H1 (cell line): Measurements from ENCODE around the gene EIF4E3. TPM values are rescaled to one million over a fixed set of nuclear protein-coding genes. Genes with fewer than 3 reads are reported as not detected.
A peak's percentile ranks its signal among the peaks of the same experiment; 100 is the strongest.

ENCODE experiments used
- CTCF ChIA-PET: fragments of 300-600 bp; sonication (Branson Sonifier 250); formaldehyde crosslinking; loops from one replicate; lab custom pipeline; 2021; ENCODE audit not compliant: partially characterized antibody; lab: Charles Lee
- POLR2A ChIA-PET: fragments of 300-600 bp; sonication (Branson Sonifier 250); formaldehyde crosslinking; loops from one replicate; lab custom pipeline; 2021; ENCODE audit warnings: inconsistent platforms; ENCODE audit not compliant: partially characterized antibody; lab: Charles Lee
- DNase-seq, 2 experiments: peaks; one replicate each; pipeline versions ENCODE4 v3.0.0 to v3.0.0-alpha.2; 2010 to 2022; ENCODE audit warnings: low spot score in 2 of 2, low read depth in 1 of 2, mixed read lengths in 1 of 2
- FAIRE-seq: peaks from 2 replicates; lab custom pipeline; 2011; peaks lifted over from hg19 to GRCh38; lab: Jason Lieb, UNC
- H2AFZ ChIP-seq: 2 replicates; pipeline ENCODE4 v1.8.1; 2012; ENCODE audit warnings: low read length, inconsistent platforms
- H2AK5ac ChIP-seq: 2 replicates; pipeline ENCODE4 v1.6.1; 2013; ENCODE audit warnings: low read depth, low read length
- H2BK120ac ChIP-seq: replicated peaks from 2 replicates; pipeline ENCODE3; 2013; ENCODE audit warnings: low read depth, low read length, inconsistent platforms
- H2BK12ac ChIP-seq: 2 replicates; pipeline ENCODE4 v1.6.1; 2013; ENCODE audit warnings: low read depth, low read length
- H2BK15ac ChIP-seq: 2 replicates; pipeline ENCODE4 v1.6.1; 2013; ENCODE audit warnings: low read length
- H2BK20ac ChIP-seq: 2 replicates; pipeline ENCODE4 v1.6.1; 2013; ENCODE audit warnings: low read length
- H2BK5ac ChIP-seq: 2 replicates; pipeline ENCODE4 v1.6.1; 2013; ENCODE audit warnings: low read depth, low read length
- H3K14ac ChIP-seq: 2 replicates; pipeline ENCODE4 v1.6.1; 2013; ENCODE audit warnings: inconsistent platforms; ENCODE audit not compliant: insufficient read length
- H3K18ac ChIP-seq: 2 replicates; pipeline ENCODE4 v1.6.1; 2013; ENCODE audit warnings: low read length; ENCODE audit errors: extremely low read depth
- H3K23ac ChIP-seq: 2 replicates; pipeline ENCODE4 v1.6.1; 2013; ENCODE audit warnings: inconsistent platforms; ENCODE audit not compliant: insufficient read length
- H3K23me2 ChIP-seq: 2 replicates; pipeline ENCODE4 v1.6.1; 2013; ENCODE audit warnings: low read depth, low read length
- H3K27ac ChIP-seq: 2 replicates; pipeline ENCODE4 v1.6.1; 2011; ENCODE audit warnings: low read depth, low read length, inconsistent platforms
- H3K27me3 ChIP-seq, 4 experiments: replicated peaks in 1 of 4; 1 replicate in 1 of 4; 2 replicates in 3 of 4; pipeline versions ENCODE4 v1.6.1 to v1.8.1; 2011 to 2013; ENCODE audit warnings: low read length in 3 of 4, mild to moderate bottlenecking in 3 of 4, inconsistent platforms in 2 of 4, mixed read lengths in 2 of 4, moderate library complexity in 1 of 4; ENCODE audit not compliant: control insufficient read depth in 3 of 4, insufficient read depth in 3 of 4; ENCODE audit errors: extremely low read depth in 1 of 4
- H3K36me3 ChIP-seq, 4 experiments: 2 replicates each; pipeline versions ENCODE4 v1.6.1 to v1.8.1; 2011 to 2013; ENCODE audit warnings: mild to moderate bottlenecking in 4 of 4, low read length in 3 of 4, moderate library complexity in 2 of 4, control low read depth in 1 of 4, inconsistent platforms in 1 of 4; ENCODE audit not compliant: insufficient read depth in 4 of 4, control insufficient read depth in 2 of 4
- H3K4ac ChIP-seq: replicated peaks from 2 replicates; pipeline ENCODE3; 2013; ENCODE audit warnings: low read length, low read depth, mixed read lengths, inconsistent platforms; ENCODE audit not compliant: insufficient read length
- H3K4me1 ChIP-seq, 4 experiments: replicated peaks in 1 of 4; 1 replicate in 1 of 4; 2 replicates in 3 of 4; pipeline versions ENCODE4 v1.6.1 to v1.8.1; 2011 to 2013; ENCODE audit warnings: low read length in 3 of 4, inconsistent platforms in 2 of 4, mixed read lengths in 1 of 4; ENCODE audit not compliant: insufficient read depth in 4 of 4, control insufficient read depth in 3 of 4
- H3K4me2 ChIP-seq, 2 experiments: 2 replicates each; pipeline versions ENCODE4 v1.6.1 to v1.8.1; 2011 to 2013; ENCODE audit warnings: low read depth in 2 of 2, low read length in 2 of 2, control low read depth in 1 of 2, inconsistent platforms in 1 of 2, mild to moderate bottlenecking in 1 of 2; ENCODE audit not compliant: insufficient read depth in 1 of 2
- H3K4me3 ChIP-seq, 4 experiments: fragments of 200-600, 300-600 bp in 1 of 4; sonication (generic), shearing (Covaris generic), sonication (Bioruptor Twin) in 1 of 4; 2 replicates each; pipeline versions ENCODE4 v1.5.1 to v1.8.1; 2011 to 2016; ENCODE audit warnings: low read length in 4 of 4, low read depth in 3 of 4, control low read depth in 2 of 4, inconsistent platforms in 2 of 4, mild to moderate bottlenecking in 2 of 4, mixed read lengths in 1 of 4, moderate library complexity in 1 of 4; ENCODE audit not compliant: insufficient read depth in 2 of 4; ENCODE audit errors: extremely low read depth in 1 of 4
- H3K56ac ChIP-seq: replicated peaks from 2 replicates; pipeline ENCODE3; 2013; ENCODE audit warnings: low read depth, mild to moderate bottlenecking, mixed read lengths, low read length, inconsistent platforms; ENCODE audit not compliant: insufficient read length
- H3K79me1 ChIP-seq: 2 replicates; pipeline ENCODE4 v1.6.1; 2013; ENCODE audit warnings: low read depth, low read length, control low read depth
- H3K79me2 ChIP-seq, 2 experiments: 2 replicates each; pipeline versions ENCODE4 v1.6.1 to v1.8.1; 2012 to 2013; ENCODE audit warnings: low read length in 2 of 2, mild to moderate bottlenecking in 2 of 2, inconsistent platforms in 1 of 2; ENCODE audit not compliant: insufficient read depth in 2 of 2, control insufficient read depth in 1 of 2
- H3K9ac ChIP-seq, 4 experiments: replicated peaks in 1 of 4; 1 replicate in 1 of 4; 2 replicates in 3 of 4; pipeline versions ENCODE4 v1.6.1 to v1.8.1; 2011 to 2013; ENCODE audit warnings: low read depth in 3 of 4, low read length in 3 of 4, control low read depth in 2 of 4, mild to moderate bottlenecking in 2 of 4, moderate library complexity in 2 of 4, inconsistent platforms in 1 of 4; ENCODE audit errors: extremely low read depth in 1 of 4
- H3K9me3 ChIP-seq, 2 experiments: 2 replicates each; pipeline versions ENCODE4 v1.6.1 to v1.8.1; 2012 to 2013; ENCODE audit warnings: mild to moderate bottlenecking in 2 of 2, moderate library complexity in 2 of 2, control low read depth in 1 of 2, inconsistent platforms in 1 of 2, low read depth in 1 of 2, low read length in 1 of 2, mixed read lengths in 1 of 2; ENCODE audit not compliant: insufficient read depth in 2 of 2
- H4K20me1 ChIP-seq, 2 experiments: replicated peaks in 1 of 2; 2 replicates each; pipeline versions ENCODE3 to v1.8.1; 2011 to 2013; ENCODE audit warnings: inconsistent platforms in 2 of 2, low read length in 2 of 2, mild to moderate bottlenecking in 1 of 2; ENCODE audit not compliant: insufficient read depth in 2 of 2, control insufficient read depth in 1 of 2
- H4K5ac ChIP-seq: 2 replicates; pipeline ENCODE4 v1.6.1; 2013; ENCODE audit warnings: low read length, low read depth, mixed read lengths, inconsistent platforms; ENCODE audit not compliant: insufficient read length
- H4K8ac ChIP-seq: 2 replicates; pipeline ENCODE4 v1.8.0; 2013; ENCODE audit warnings: mild to moderate bottlenecking, moderate library complexity, low read length, inconsistent platforms; ENCODE audit not compliant: insufficient read depth; ENCODE audit errors: extremely low read depth
- H4K91ac ChIP-seq: replicated peaks from 2 replicates; pipeline ENCODE3; 2013; ENCODE audit warnings: low read length, mixed read lengths, inconsistent platforms; ENCODE audit not compliant: insufficient read length
- CEBPB ChIP-seq: IDR thresholded peaks from 2 replicates; pipeline ENCODE4 v1.6.1; 2012; ENCODE audit warnings: low read depth, low read length
- WGBS, 2 experiments: shearing (Covaris generic) in 1 of 2; methylation state at CpG; one replicate each; pipeline versions ENCODE4 v1.1.6 to v1.1.7; 2013 to 2015; ENCODE audit warnings: low lambda C conversion rate in 2 of 2, mixed read lengths in 2 of 2, inconsistent platforms in 1 of 2, low coverage in 1 of 2, missing lambda C conversion rate in 1 of 2; ENCODE audit not compliant: insufficient replicate concordance in 2 of 2, insufficient coverage in 1 of 2, insufficient read length in 1 of 2; ENCODE audit errors: extremely low coverage in 1 of 2, missing lambda C conversion rate in 1 of 2; 5-methylcytosine and 5-hydroxymethylcytosine counted together
- polyA plus RNA-seq, 7 experiments: library from polyadenylated mRNA; depleted of rRNA in 3 of 7; stranded (reverse) in 5 of 7; unstranded in 2 of 7; fragments of >200 nt in 5 of 7; fragments of 200-250 nt in 2 of 7; gene quantifications; 1 replicate in 5 of 7; 2 replicates in 1 of 7; 4 replicates in 1 of 7; pipeline versions ENCODE4 v1.2.1 to v1.2.3, GENCODE V29; 2011 to 2013; ENCODE audit warnings: missing spikeins in 2 of 7, mixed read lengths in 2 of 7
- total RNA-seq: library from RNA; stranded (reverse); fragmentation: NEBNext Ultra II Directional; extraction: Animal tissue kit (Norgen Biotek cat#: 25700); gene quantifications from 2 replicates; pipeline ENCODE4 v1.2.1, GENCODE V29; 2021
- TF ChIP-seq, protein P1 (sequence below), 3 experiments: IDR thresholded peaks; 1 replicate in 2 of 3; 2 replicates in 1 of 3; pipeline versions ENCODE4 v1.5.1 to v1.6.1; 2011; ENCODE audit warnings: low read length in 3 of 3, mild to moderate bottlenecking in 3 of 3, inconsistent platforms in 2 of 3, low read depth in 1 of 3, moderate library complexity in 1 of 3; ENCODE audit not compliant: insufficient read depth in 1 of 3; ENCODE audit errors: control extremely low read depth in 1 of 3

Gene EIF4E3
- total and polyA plus RNA-seq, 2 of the 8 experiments (the other 6 are each of a cell fraction or from before 2014, with no cell fraction given): 5.2 to 17.0 TPM

- CTCF ChIA-PET: interaction anchor here (1.0 to 1.2 kb wide), 2 partner anchors 15 to 170 kb away, joined by 3 read pairs; no protein-coding TSS in a partner anchor
- POLR2A ChIA-PET: no interaction called here
- TF ChIP-seq CEBPB: no peak
- TF ChIP-seq, protein P1, sequence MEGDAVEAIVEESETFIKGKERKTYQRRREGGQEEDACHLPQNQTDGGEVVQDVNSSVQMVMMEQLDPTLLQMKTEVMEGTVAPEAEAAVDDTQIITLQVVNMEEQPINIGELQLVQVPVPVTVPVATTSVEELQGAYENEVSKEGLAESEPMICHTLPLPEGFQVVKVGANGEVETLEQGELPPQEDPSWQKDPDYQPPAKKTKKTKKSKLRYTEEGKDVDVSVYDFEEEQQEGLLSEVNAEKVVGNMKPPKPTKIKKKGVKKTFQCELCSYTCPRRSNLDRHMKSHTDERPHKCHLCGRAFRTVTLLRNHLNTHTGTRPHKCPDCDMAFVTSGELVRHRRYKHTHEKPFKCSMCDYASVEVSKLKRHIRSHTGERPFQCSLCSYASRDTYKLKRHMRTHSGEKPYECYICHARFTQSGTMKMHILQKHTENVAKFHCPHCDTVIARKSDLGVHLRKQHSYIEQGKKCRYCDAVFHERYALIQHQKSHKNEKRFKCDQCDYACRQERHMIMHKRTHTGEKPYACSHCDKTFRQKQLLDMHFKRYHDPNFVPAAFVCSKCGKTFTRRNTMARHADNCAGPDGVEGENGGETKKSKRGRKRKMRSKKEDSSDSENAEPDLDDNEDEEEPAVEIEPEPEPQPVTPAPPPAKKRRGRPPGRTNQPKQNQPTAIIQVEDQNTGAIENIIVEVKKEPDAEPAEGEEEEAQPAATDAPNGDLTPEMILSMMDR (IDR thresholded peaks at IDR 0.05; ENCODE audit: control extremely low read depth in 1 of 3, insufficient read depth in 1 of 3, low read depth in 1 of 3, low read length in 3 of 3): peak in 1 of 3 experiments; percentile 11; a peak in 1 of 4 replicates
Measured at GRCh38 chr3:71689291-71689690, 35.9 kb downstream of the EIF4E3 start.

More at GRCh38 chr3:71689291-71689690, 35.9 kb downstream of the EIF4E3 start:
- Histone ChIP-seq H3K27me3 (no peaks in the 10 kb centered on the region), H3K36me3 (no peaks in the 10 kb centered on the region), H3K18ac (no peak overlapping the region), H2BK5ac (no peak overlapping the region), H2BK12ac (no peak overlapping the region), H3K4ac (no peak overlapping the region), H2AK5ac (no peak overlapping the region), H3K23ac (no peak overlapping the region), H4K5ac (no peak overlapping the region), H3K9me3 (no peaks in the 10 kb centered on the region), H2AFZ (no peak overlapping the region), H4K91ac (no peak overlapping the region), H3K4me3 (peak overlapping the region in 1 of 4 experiments; percentile 4; a peak in 1 of 8 replicates), H2BK15ac (no peak overlapping the region), H3K79me1 (no peaks in the 10 kb centered on the region), H4K20me1 (no peaks in the 10 kb centered on the region), H3K56ac (no peak overlapping the region), H3K27ac (no peak overlapping the region), H3K14ac (no peak overlapping the region), H4K8ac (no peak overlapping the region), H3K23me2 (no peaks in the 10 kb centered on the region), H3K79me2 (no peaks in the 10 kb centered on the region), H3K4me1 (peaks cover 9 to 11% (median 10%) of the 10 kb centered on the region in 4 experiments; a peak in 6 of 7 replicates), H2BK20ac (no peak overlapping the region), H3K4me2 (0 out of 4 replicates have a peak overlapping the region, but pooled peaks of 1 of the 2 experiments have one; percentile 10), H2BK120ac (no peak overlapping the region), H3K9ac (no peak overlapping the region)
- WGBS, 2 experiments: 27% methylated on average over 3 of the region's 3 CpGs; no CpG with 5 or more reads in 1 of the 2 experiments
- DNase-seq (no peak), FAIRE-seq (no peak)
